Body of pancreas (tissue), 4 donors: ENCODE results near the gene GCA. TPM values are rescaled to one million over a fixed set of nuclear protein-coding genes. Genes with fewer than 3 reads are reported as not detected.

Source experiments
- ATAC-seq: fragments of 150-250 bp; one replicate; pipeline ENCODE4 v1.9.1; 2016
- DNase-seq, 4 donors: peaks; one replicate each; pipeline ENCODE4 v3.0.0-alpha.2; 2019
- H3K27ac ChIP-seq, 4 donors: fragments of 200-600 bp; sonication (generic); 1 replicate in 3 of 4; 2 replicates in 1 of 4; pipeline versions ENCODE4 v1.5.1 to v1.6.1; 2016 to 2019; ENCODE audit warnings: mild to moderate bottlenecking in 1 of 4, mixed read lengths in 1 of 4, moderate library complexity in 1 of 4
- H3K27me3 ChIP-seq, 2 donors: fragments of 200-600 bp; sonication (generic); one replicate each; pipeline ENCODE4 v1.6.0; 2016; ENCODE audit warnings: mild to moderate bottlenecking in 1 of 2
- H3K36me3 ChIP-seq, 2 donors: fragments of 200-600 bp; sonication (generic); replicated peaks in 1 of 2; 2 replicates each; pipeline ENCODE4 v1.5.1; 2016; ENCODE audit warnings: low read depth in 2 of 2; ENCODE audit not compliant: insufficient read depth in 1 of 2
- H3K4me1 ChIP-seq: fragments of 200-600 bp; sonication (generic); one replicate; pipeline ENCODE4 v1.6.0; 2016
- H3K4me3 ChIP-seq, 2 donors: fragments of 200-600 bp; sonication (generic); 1 replicate in 1 of 2; 2 replicates in 1 of 2; pipeline ENCODE4 v1.5.1; 2016 to 2019
- H3K9me3 ChIP-seq, 3 donors: fragments of 200-600 bp; sonication (generic); 1 replicate in 2 of 3; 2 replicates in 1 of 3; pipeline ENCODE4 v1.5.1; 2016
- POLR2A ChIP-seq, 3 donors: fragments of 450-650 bp; IDR thresholded peaks; one replicate each; pipeline ENCODE4 v1.6.1; 2016; ENCODE audit warnings: antibody characterized with exemption in 3 of 3, mild to moderate bottlenecking in 2 of 3
- WGBS, 2 donors: methylation state at CpG; one replicate each; pipeline ENCODE4 v1.1.5; 2017; 5-methylcytosine and 5-hydroxymethylcytosine counted together
- intact Hi-C: fragments of 100-400 bp; cut with DNase I; formaldehyde crosslinking; loops from one replicate; pipeline ENCODE4 v1.15.1; 2023
- total RNA-seq, 2 donors: library from RNA; depleted of rRNA; stranded (reverse); fragments of >200 nt; gene quantifications; one replicate each; pipeline ENCODE4 v1.1.0, GENCODE V29; 2016
- TF ChIP-seq, protein P1 (sequence below), 7 experiments: fragments of 450-650 bp in 4 of 7; fragments of 200-600 bp in 3 of 7; sonication (generic) in 3 of 7; IDR thresholded peaks; one replicate each; pipeline ENCODE4 v1.5.1; 2016 to 2019; ENCODE audit warnings: antibody characterized with exemption in 7 of 7

Gene GCA
- total RNA-seq, 2 donors from 2014 or later: 14.0 to 15.2 TPM

DNA sequence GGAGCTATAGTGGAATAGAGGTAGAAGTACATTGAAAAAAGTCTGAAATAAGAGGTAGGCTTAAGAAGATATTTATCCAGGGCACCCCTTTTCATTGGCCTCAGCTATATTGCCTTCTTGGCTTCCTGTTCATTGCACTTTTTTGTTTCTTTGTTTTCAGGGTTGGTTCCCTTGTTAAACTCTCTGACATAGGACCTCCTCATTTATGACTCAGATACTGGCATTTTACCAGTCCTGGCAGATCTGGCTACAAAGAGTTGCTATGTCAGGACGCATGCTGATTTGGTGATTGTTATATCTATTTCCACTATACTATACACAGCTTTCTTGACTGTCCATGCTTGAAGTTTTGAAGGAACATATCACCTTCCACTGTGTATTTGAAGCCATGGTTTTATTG, 60.0 kb downstream of the GCA start:
- Histone ChIP-seq H3K4me3 (no peak overlapping the region), H3K27ac (no peak overlapping the region), H3K9me3 (peaks cover 0 to 3% (median 0%) of the 10 kb centered on the region in 3 donors), H3K36me3 (no peaks in the 10 kb centered on the region), H3K4me1 (peaks cover 4% of the 10 kb centered on the region), H3K27me3 (no peaks in the 10 kb centered on the region)
- WGBS, 2 donors: 39 to 47% methylated on average over 1 of the region's 1 CpG
- ATAC-seq (peak; percentile 48), DNase-seq (peak in 3 of 4 donors; percentile 5 to 43 (median 15))
- TF ChIP-seq POLR2A (IDR thresholded peaks at IDR 0.05): no peak
- TF ChIP-seq, protein P1, sequence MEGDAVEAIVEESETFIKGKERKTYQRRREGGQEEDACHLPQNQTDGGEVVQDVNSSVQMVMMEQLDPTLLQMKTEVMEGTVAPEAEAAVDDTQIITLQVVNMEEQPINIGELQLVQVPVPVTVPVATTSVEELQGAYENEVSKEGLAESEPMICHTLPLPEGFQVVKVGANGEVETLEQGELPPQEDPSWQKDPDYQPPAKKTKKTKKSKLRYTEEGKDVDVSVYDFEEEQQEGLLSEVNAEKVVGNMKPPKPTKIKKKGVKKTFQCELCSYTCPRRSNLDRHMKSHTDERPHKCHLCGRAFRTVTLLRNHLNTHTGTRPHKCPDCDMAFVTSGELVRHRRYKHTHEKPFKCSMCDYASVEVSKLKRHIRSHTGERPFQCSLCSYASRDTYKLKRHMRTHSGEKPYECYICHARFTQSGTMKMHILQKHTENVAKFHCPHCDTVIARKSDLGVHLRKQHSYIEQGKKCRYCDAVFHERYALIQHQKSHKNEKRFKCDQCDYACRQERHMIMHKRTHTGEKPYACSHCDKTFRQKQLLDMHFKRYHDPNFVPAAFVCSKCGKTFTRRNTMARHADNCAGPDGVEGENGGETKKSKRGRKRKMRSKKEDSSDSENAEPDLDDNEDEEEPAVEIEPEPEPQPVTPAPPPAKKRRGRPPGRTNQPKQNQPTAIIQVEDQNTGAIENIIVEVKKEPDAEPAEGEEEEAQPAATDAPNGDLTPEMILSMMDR (IDR thresholded peaks at IDR 0.05): no peak
- intact Hi-C loops: no loop called here

Other genes with a start within 250 kb of the GCA start
- gene GCG, start 191.9 kb upstream of the GCA start, total RNA-seq: 100 to 1,000 TPM; 129 to 464 TPM
- 1 to 10 TPM; 2.3 to 4.2 TPM for gene FAP, start 100.7 kb upstream of the GCA start, total RNA-seq
- 10 to 100 TPM; 12.5 to 13.2 TPM for gene IFIH1, start 25.4 kb upstream of the GCA start, total RNA-seq